Left lung (tissue), 10 donors: ENCODE results near the gene NIN. TPM values are rescaled to one million over a fixed set of nuclear protein-coding genes. Genes with fewer than 3 reads are reported as not detected.
A peak's percentile ranks its signal among the peaks of the same experiment; 100 is the strongest.

ENCODE experiments used
- ATAC-seq: fragments of 200-7000 bp; cut with Tn5 transposase; one replicate; pipeline ENCODE4 v1.9.1; 2020; ENCODE audit warnings: moderate library complexity
- DNase-seq, 4 donors: peaks; one replicate each; pipeline ENCODE4 v3.0.0-alpha.2; 2013 to 2020
- H3K27ac ChIP-seq, 2 donors: fragments of 200-600 bp; sonication (generic) in 1 of 2; one replicate each; pipeline versions ENCODE4 v1.5.0 to v1.8.0; 2020 to 2021
- H3K27me3 ChIP-seq, 2 donors: fragments of 200-600 bp; sonication (generic) in 1 of 2; one replicate each; pipeline versions ENCODE4 v1.5.0 to v1.8.0; 2020 to 2021
- H3K36me3 ChIP-seq, 2 donors: fragments of 200-600 bp; sonication (generic) in 1 of 2; one replicate each; pipeline versions ENCODE4 v1.5.0 to v1.8.0; 2020 to 2021
- H3K4me1 ChIP-seq, 2 donors: fragments of 200-600 bp; one replicate each; pipeline ENCODE4 v1.8.0; 2021
- H3K4me3 ChIP-seq, 2 donors: fragments of 200-600 bp; sonication (generic) in 1 of 2; one replicate each; pipeline versions ENCODE4 v1.5.0 to v1.8.0; 2020 to 2021; ENCODE audit warnings: mild to moderate bottlenecking in 1 of 2
- H3K9me3 ChIP-seq, 2 donors: fragments of 200-600 bp; sonication (generic) in 1 of 2; one replicate each; pipeline versions ENCODE4 v1.5.0 to v1.8.0; 2020 to 2021
- intact Hi-C, 2 donors: fragments of 100-400 bp; cut with DNase I; formaldehyde crosslinking; loops; one replicate each; pipeline versions ENCODE4 v1.11.2 to v1.14.2; 2022
- polyA plus RNA-seq, 6 donors: library from polyadenylated mRNA; unstranded; fragments of 120-200 nt; gene quantifications; one replicate each; pipeline ENCODE4 v1.2.1, GENCODE V29; 2013; ENCODE audit not compliant: insufficient read length in 6 of 6
- total RNA-seq, 2 donors: library from RNA; stranded (reverse); fragmentation: NEBNext Ultra II Directional; extraction: Animal tissue kit (Norgen Biotek cat#: 25700); gene quantifications; one replicate each; pipeline ENCODE4 v1.2.1, GENCODE V29; 2021
- TF ChIP-seq, protein P1 (sequence below), 2 donors: fragments of 200-600 bp; sonication (generic) in 1 of 2; IDR thresholded peaks; one replicate each; pipeline versions ENCODE4 v1.5.0 to v1.8.0; 2021; ENCODE audit warnings: antibody characterized with exemption in 2 of 2
- donor health status: DM: no; HTN: yes; CAD: no.
- donor health status: DM: no; HTN: no; CAD: no.

NIN gene
- total and polyA plus RNA-seq, 8 donors = 25.2 to 49.6 (median 29.5) TPM

DNA sequence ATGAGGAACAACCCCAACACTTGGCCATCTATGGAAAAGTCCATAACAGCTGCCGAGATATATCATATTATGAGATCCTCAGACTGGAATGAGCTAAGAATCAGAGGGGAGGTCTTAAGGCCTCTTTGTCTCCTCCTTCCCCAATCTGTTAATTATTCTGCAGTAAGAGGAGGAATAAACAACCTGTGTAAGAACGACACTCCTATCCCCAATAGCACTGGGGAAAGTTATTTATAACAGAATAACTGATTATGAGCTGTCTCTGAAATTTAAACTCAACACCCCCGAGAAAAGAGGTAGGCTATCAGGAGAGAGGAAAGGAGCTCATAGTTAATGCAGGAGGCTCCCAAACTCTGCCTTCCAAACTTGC lies 68.0 kb downstream of the NIN start:
- Histone ChIP-seq H3K4me1 (no peaks in the 10 kb centered on the region), H3K27ac (no peak overlapping the region), H3K4me3 (no peak overlapping the region), H3K36me3 (peaks cover 0 to 90% of the 10 kb centered on the region in 2 donors), H3K9me3 (no peaks in the 10 kb centered on the region), H3K27me3 (no peaks in the 10 kb centered on the region)
- intact Hi-C loops = no loop called here
- TF ChIP-seq, protein P1, sequence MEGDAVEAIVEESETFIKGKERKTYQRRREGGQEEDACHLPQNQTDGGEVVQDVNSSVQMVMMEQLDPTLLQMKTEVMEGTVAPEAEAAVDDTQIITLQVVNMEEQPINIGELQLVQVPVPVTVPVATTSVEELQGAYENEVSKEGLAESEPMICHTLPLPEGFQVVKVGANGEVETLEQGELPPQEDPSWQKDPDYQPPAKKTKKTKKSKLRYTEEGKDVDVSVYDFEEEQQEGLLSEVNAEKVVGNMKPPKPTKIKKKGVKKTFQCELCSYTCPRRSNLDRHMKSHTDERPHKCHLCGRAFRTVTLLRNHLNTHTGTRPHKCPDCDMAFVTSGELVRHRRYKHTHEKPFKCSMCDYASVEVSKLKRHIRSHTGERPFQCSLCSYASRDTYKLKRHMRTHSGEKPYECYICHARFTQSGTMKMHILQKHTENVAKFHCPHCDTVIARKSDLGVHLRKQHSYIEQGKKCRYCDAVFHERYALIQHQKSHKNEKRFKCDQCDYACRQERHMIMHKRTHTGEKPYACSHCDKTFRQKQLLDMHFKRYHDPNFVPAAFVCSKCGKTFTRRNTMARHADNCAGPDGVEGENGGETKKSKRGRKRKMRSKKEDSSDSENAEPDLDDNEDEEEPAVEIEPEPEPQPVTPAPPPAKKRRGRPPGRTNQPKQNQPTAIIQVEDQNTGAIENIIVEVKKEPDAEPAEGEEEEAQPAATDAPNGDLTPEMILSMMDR (IDR thresholded peaks at IDR 0.05) = no peak
- ATAC-seq = no peak
- no peak for DNase-seq

DNA sequence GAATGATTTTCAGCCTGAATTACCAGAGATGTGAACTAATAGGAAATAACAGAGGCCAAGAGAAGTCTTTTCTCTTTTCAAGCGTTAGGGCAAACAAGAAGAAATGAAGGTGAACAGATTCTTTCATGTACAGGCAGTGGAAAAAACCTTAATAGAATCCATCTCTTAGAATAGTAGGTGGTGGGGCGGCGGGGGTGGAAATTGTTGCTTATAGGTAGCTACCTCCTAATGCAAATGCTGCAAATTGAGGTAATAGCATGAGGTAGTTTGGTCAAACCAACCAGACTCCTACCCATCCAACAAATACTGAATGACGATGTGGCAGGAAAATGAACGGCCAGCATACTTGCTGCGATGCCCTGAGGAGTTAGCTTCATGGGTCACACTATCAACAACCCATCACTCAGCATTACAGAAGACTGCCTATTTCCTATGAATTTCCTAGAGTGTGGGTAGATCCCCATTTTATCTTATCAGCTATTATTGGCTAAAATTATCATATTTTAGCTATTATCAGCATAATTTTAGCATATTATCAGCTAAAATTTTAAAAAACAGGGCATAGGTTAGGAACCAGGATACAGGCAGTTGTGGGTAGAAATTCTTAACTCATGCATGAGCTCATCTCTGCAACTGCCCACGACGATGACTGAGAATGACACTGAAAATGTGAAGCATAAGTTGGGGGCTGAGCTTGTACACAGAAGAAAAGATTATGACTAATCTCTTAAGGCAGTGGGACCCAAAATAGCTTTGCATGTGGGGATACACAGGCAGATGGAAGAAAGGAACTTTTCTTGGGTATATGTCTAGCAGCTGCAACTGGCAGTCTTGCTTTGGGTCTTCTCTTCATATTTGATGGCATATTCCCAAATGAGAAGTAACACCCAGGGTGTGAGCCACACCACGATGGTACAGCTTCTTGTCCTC lies 68.7 kb downstream of the NIN start:
- TF ChIP-seq, protein P1 (IDR thresholded peaks at IDR 0.05) = no peak
- Histone ChIP-seq H3K27me3 (no peaks in the 10 kb centered on the region), H3K4me3 (no peak overlapping the region), H3K4me1 (peaks cover 0 to under 1% of the 10 kb centered on the region in 2 donors), H3K9me3 (no peaks in the 10 kb centered on the region), H3K36me3 (peaks cover 0 to 96% of the 10 kb centered on the region in 2 donors), H3K27ac (no peak overlapping the region)
- DNase-seq (no peak), ATAC-seq (no peak)
- intact Hi-C loops = no loop called here

DNA sequence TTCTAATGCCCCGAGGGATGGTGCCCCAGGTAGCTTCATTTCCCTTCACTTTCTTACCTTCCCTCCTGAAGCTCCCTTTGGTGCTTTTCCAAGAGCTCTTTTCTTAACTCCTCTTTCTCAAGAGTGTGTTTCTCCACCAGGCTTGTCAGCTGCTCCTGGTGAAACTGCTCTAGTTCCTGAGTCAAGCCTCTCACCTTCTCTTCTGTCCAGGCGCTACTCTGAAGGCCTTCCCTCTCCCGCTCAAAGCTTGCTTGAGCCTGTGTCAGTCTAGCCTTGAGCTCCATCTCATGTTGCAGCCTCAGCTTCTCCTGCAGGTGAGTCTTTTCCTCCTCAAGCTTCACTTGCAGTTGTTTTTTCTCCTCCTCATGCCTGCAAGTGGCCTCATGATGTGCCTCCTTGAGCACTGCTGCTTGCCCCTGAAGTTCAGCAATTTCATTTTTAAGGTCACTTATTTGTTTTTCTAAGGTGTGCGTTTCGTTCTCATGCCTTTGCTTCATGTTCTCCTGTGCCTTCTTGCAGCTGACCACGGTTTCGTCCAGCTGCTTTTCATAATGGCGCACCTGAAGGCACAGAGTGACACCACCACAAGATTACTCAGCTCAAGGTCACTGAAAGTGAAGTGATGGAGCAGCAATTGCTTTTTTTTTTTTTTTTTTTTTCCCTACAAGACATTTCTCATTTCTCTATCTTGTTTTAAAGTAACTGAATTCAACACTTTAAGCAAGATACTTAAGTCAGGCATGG lies 71.0 kb downstream of the NIN start:
- Histone ChIP-seq H3K4me3 (no peak overlapping the region), H3K27me3 (no peaks in the 10 kb centered on the region), H3K27ac (no peak overlapping the region), H3K4me1 (peaks cover 0 to 12% of the 10 kb centered on the region in 2 donors), H3K36me3 (peaks cover 0 to 85% of the 10 kb centered on the region in 2 donors), H3K9me3 (no peaks in the 10 kb centered on the region)
- DNase-seq (no peak), ATAC-seq (no peak)
- intact Hi-C loops = no loop called here
- TF ChIP-seq, protein P1 (IDR thresholded peaks at IDR 0.05) = no peak

DNA sequence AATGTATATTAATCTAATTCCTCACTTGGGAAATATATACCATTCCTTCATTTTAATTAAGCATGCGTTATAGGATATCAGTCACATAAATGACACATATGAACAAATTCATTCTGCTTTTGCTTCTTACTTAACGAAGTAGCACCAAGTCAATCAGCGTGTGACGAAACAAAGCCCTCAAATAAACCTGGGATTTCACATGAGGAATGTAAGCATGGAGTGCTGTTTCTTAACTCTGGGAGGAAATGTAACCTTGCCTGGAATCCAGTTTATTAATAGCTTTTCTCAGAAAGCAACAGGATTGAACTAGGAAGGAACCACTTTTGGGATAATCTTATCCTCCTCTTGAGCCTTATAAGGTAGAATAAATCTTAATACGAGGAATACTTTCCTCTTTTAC lies 72.0 kb downstream of the NIN start:
- Histone ChIP-seq H3K4me1 (peaks cover 0 to 13% of the 10 kb centered on the region in 2 donors), H3K27me3 (no peaks in the 10 kb centered on the region), H3K9me3 (no peaks in the 10 kb centered on the region), H3K27ac (no peak overlapping the region), H3K4me3 (no peak overlapping the region), H3K36me3 (peaks cover 0 to 83% of the 10 kb centered on the region in 2 donors)
- DNase-seq = no peak
- intact Hi-C loops = no loop called here
- ATAC-seq = no peak
- TF ChIP-seq, protein P1 (IDR thresholded peaks at IDR 0.05) = no peak

DNA sequence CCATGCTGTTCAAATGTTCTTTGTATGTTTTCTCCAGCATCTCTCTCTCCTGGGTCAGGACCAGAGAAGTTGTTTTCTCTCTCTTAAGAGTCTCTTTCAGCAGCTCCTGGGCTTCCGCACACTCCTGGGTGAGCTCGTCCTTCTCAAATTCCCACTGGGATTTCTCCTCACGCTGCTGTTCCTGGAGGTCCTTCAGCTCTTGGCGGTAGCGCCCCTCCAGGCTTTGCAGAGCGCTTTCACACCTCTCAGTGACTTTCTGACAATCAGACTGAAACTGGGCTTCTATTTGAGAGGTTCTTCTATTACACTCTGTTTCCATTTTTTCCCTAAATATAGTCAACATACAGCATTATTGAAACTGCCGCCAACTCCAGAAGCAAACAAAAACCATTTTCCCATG lies 72.7 kb downstream of the NIN start:
- no peak for ATAC-seq
- H3K9me3 ChIP-seq = no peaks in the 10 kb centered on the region
- TF ChIP-seq, protein P1 (IDR thresholded peaks at IDR 0.05) = no peak
- H3K27me3 ChIP-seq = no peaks in the 10 kb centered on the region
- DNase-seq = no peak
- peak overlapping the region in 1 of 2 donors; percentile 77 for H3K27ac ChIP-seq
- peaks cover 0 to 83% of the 10 kb centered on the region in 2 donors for H3K36me3 ChIP-seq
- H3K4me3 ChIP-seq = no peak overlapping the region
- H3K4me1 ChIP-seq = peaks cover 0 to 13% of the 10 kb centered on the region in 2 donors
- intact Hi-C loops = no loop called here
